H1 (cell line): Measurements from ENCODE around the gene GRXCR2. TPM values are rescaled to one million over a fixed set of nuclear protein-coding genes. Genes with fewer than 3 reads are reported as not detected.

Experiments
- CTCF ChIA-PET: fragments of 300-600 bp; sonication (Branson Sonifier 250); formaldehyde crosslinking; loops from one replicate; lab custom pipeline; 2021; ENCODE audit not compliant: partially characterized antibody; lab: Charles Lee
- POLR2A ChIA-PET: fragments of 300-600 bp; sonication (Branson Sonifier 250); formaldehyde crosslinking; loops from one replicate; lab custom pipeline; 2021; ENCODE audit warnings: inconsistent platforms; ENCODE audit not compliant: partially characterized antibody; lab: Charles Lee
- DNase-seq, 2 experiments: peaks; one replicate each; pipeline versions ENCODE4 v3.0.0 to v3.0.0-alpha.2; 2010 to 2022; ENCODE audit warnings: low spot score in 2 of 2, low read depth in 1 of 2, mixed read lengths in 1 of 2
- FAIRE-seq: peaks from 2 replicates; lab custom pipeline; 2011; peaks lifted over from hg19 to GRCh38; lab: Jason Lieb, UNC
- H2AFZ ChIP-seq: 2 replicates; pipeline ENCODE4 v1.8.1; 2012; ENCODE audit warnings: low read length, inconsistent platforms
- H2AK5ac ChIP-seq: 2 replicates; pipeline ENCODE4 v1.6.1; 2013; ENCODE audit warnings: low read depth, low read length
- H2BK120ac ChIP-seq: replicated peaks from 2 replicates; pipeline ENCODE3; 2013; ENCODE audit warnings: low read depth, low read length, inconsistent platforms
- H2BK12ac ChIP-seq: 2 replicates; pipeline ENCODE4 v1.6.1; 2013; ENCODE audit warnings: low read depth, low read length
- H2BK15ac ChIP-seq: 2 replicates; pipeline ENCODE4 v1.6.1; 2013; ENCODE audit warnings: low read length
- H2BK20ac ChIP-seq: 2 replicates; pipeline ENCODE4 v1.6.1; 2013; ENCODE audit warnings: low read length
- H2BK5ac ChIP-seq: 2 replicates; pipeline ENCODE4 v1.6.1; 2013; ENCODE audit warnings: low read depth, low read length
- H3K14ac ChIP-seq: 2 replicates; pipeline ENCODE4 v1.6.1; 2013; ENCODE audit warnings: inconsistent platforms; ENCODE audit not compliant: insufficient read length
- H3K18ac ChIP-seq: 2 replicates; pipeline ENCODE4 v1.6.1; 2013; ENCODE audit warnings: low read length; ENCODE audit errors: extremely low read depth
- H3K23ac ChIP-seq: 2 replicates; pipeline ENCODE4 v1.6.1; 2013; ENCODE audit warnings: inconsistent platforms; ENCODE audit not compliant: insufficient read length
- H3K23me2 ChIP-seq: 2 replicates; pipeline ENCODE4 v1.6.1; 2013; ENCODE audit warnings: low read depth, low read length
- H3K27ac ChIP-seq: 2 replicates; pipeline ENCODE4 v1.6.1; 2011; ENCODE audit warnings: low read depth, low read length, inconsistent platforms
- H3K27me3 ChIP-seq, 4 experiments: replicated peaks in 1 of 4; 1 replicate in 1 of 4; 2 replicates in 3 of 4; pipeline versions ENCODE4 v1.6.1 to v1.8.1; 2011 to 2013; ENCODE audit warnings: low read length in 3 of 4, mild to moderate bottlenecking in 3 of 4, inconsistent platforms in 2 of 4, mixed read lengths in 2 of 4, moderate library complexity in 1 of 4; ENCODE audit not compliant: control insufficient read depth in 3 of 4, insufficient read depth in 3 of 4; ENCODE audit errors: extremely low read depth in 1 of 4
- H3K36me3 ChIP-seq, 4 experiments: 2 replicates each; pipeline versions ENCODE4 v1.6.1 to v1.8.1; 2011 to 2013; ENCODE audit warnings: mild to moderate bottlenecking in 4 of 4, low read length in 3 of 4, moderate library complexity in 2 of 4, control low read depth in 1 of 4, inconsistent platforms in 1 of 4; ENCODE audit not compliant: insufficient read depth in 4 of 4, control insufficient read depth in 2 of 4
- H3K4ac ChIP-seq: replicated peaks from 2 replicates; pipeline ENCODE3; 2013; ENCODE audit warnings: low read length, low read depth, mixed read lengths, inconsistent platforms; ENCODE audit not compliant: insufficient read length
- H3K4me1 ChIP-seq, 4 experiments: replicated peaks in 1 of 4; 1 replicate in 1 of 4; 2 replicates in 3 of 4; pipeline versions ENCODE4 v1.6.1 to v1.8.1; 2011 to 2013; ENCODE audit warnings: low read length in 3 of 4, inconsistent platforms in 2 of 4, mixed read lengths in 1 of 4; ENCODE audit not compliant: insufficient read depth in 4 of 4, control insufficient read depth in 3 of 4
- H3K4me2 ChIP-seq, 2 experiments: 2 replicates each; pipeline versions ENCODE4 v1.6.1 to v1.8.1; 2011 to 2013; ENCODE audit warnings: low read depth in 2 of 2, low read length in 2 of 2, control low read depth in 1 of 2, inconsistent platforms in 1 of 2, mild to moderate bottlenecking in 1 of 2; ENCODE audit not compliant: insufficient read depth in 1 of 2
- H3K4me3 ChIP-seq, 4 experiments: fragments of 200-600, 300-600 bp in 1 of 4; sonication (generic), shearing (Covaris generic), sonication (Bioruptor Twin) in 1 of 4; 2 replicates each; pipeline versions ENCODE4 v1.5.1 to v1.8.1; 2011 to 2016; ENCODE audit warnings: low read length in 4 of 4, low read depth in 3 of 4, control low read depth in 2 of 4, inconsistent platforms in 2 of 4, mild to moderate bottlenecking in 2 of 4, mixed read lengths in 1 of 4, moderate library complexity in 1 of 4; ENCODE audit not compliant: insufficient read depth in 2 of 4; ENCODE audit errors: extremely low read depth in 1 of 4
- H3K56ac ChIP-seq: replicated peaks from 2 replicates; pipeline ENCODE3; 2013; ENCODE audit warnings: low read depth, mild to moderate bottlenecking, mixed read lengths, low read length, inconsistent platforms; ENCODE audit not compliant: insufficient read length
- H3K79me1 ChIP-seq: 2 replicates; pipeline ENCODE4 v1.6.1; 2013; ENCODE audit warnings: low read depth, low read length, control low read depth
- H3K79me2 ChIP-seq, 2 experiments: 2 replicates each; pipeline versions ENCODE4 v1.6.1 to v1.8.1; 2012 to 2013; ENCODE audit warnings: low read length in 2 of 2, mild to moderate bottlenecking in 2 of 2, inconsistent platforms in 1 of 2; ENCODE audit not compliant: insufficient read depth in 2 of 2, control insufficient read depth in 1 of 2
- H3K9ac ChIP-seq, 4 experiments: replicated peaks in 1 of 4; 1 replicate in 1 of 4; 2 replicates in 3 of 4; pipeline versions ENCODE4 v1.6.1 to v1.8.1; 2011 to 2013; ENCODE audit warnings: low read depth in 3 of 4, low read length in 3 of 4, control low read depth in 2 of 4, mild to moderate bottlenecking in 2 of 4, moderate library complexity in 2 of 4, inconsistent platforms in 1 of 4; ENCODE audit errors: extremely low read depth in 1 of 4
- H3K9me3 ChIP-seq, 2 experiments: 2 replicates each; pipeline versions ENCODE4 v1.6.1 to v1.8.1; 2012 to 2013; ENCODE audit warnings: mild to moderate bottlenecking in 2 of 2, moderate library complexity in 2 of 2, control low read depth in 1 of 2, inconsistent platforms in 1 of 2, low read depth in 1 of 2, low read length in 1 of 2, mixed read lengths in 1 of 2; ENCODE audit not compliant: insufficient read depth in 2 of 2
- H4K20me1 ChIP-seq, 2 experiments: replicated peaks in 1 of 2; 2 replicates each; pipeline versions ENCODE3 to v1.8.1; 2011 to 2013; ENCODE audit warnings: inconsistent platforms in 2 of 2, low read length in 2 of 2, mild to moderate bottlenecking in 1 of 2; ENCODE audit not compliant: insufficient read depth in 2 of 2, control insufficient read depth in 1 of 2
- H4K5ac ChIP-seq: 2 replicates; pipeline ENCODE4 v1.6.1; 2013; ENCODE audit warnings: low read length, low read depth, mixed read lengths, inconsistent platforms; ENCODE audit not compliant: insufficient read length
- H4K8ac ChIP-seq: 2 replicates; pipeline ENCODE4 v1.8.0; 2013; ENCODE audit warnings: mild to moderate bottlenecking, moderate library complexity, low read length, inconsistent platforms; ENCODE audit not compliant: insufficient read depth; ENCODE audit errors: extremely low read depth
- H4K91ac ChIP-seq: replicated peaks from 2 replicates; pipeline ENCODE3; 2013; ENCODE audit warnings: low read length, mixed read lengths, inconsistent platforms; ENCODE audit not compliant: insufficient read length
- CBX8 ChIP-seq: fragments of 300-800, 300-1000 bp; sonication (generic); IDR thresholded peaks from 2 replicates; pipeline ENCODE4 v1.7.1; 2016; ENCODE audit warnings: low read depth, low read length, borderline replicate concordance
- RXRA ChIP-seq: IDR thresholded peaks from 2 replicates; pipeline ENCODE4 v1.6.1; 2011; ENCODE audit warnings: low read depth, mild to moderate bottlenecking, low read length, moderate library complexity; ENCODE audit not compliant: insufficient read depth
- SUZ12 ChIP-seq: fragments of 200-600 bp; sonication (generic); IDR thresholded peaks from 2 replicates; pipeline ENCODE4 v1.6.1; 2012; ENCODE audit warnings: mild to moderate bottlenecking, inconsistent platforms, low read length, moderate library complexity, mixed read lengths
- WGBS, 2 experiments: shearing (Covaris generic) in 1 of 2; methylation state at CpG; one replicate each; pipeline versions ENCODE4 v1.1.6 to v1.1.7; 2013 to 2015; ENCODE audit warnings: low lambda C conversion rate in 2 of 2, mixed read lengths in 2 of 2, inconsistent platforms in 1 of 2, low coverage in 1 of 2, missing lambda C conversion rate in 1 of 2; ENCODE audit not compliant: insufficient replicate concordance in 2 of 2, insufficient coverage in 1 of 2, insufficient read length in 1 of 2; ENCODE audit errors: extremely low coverage in 1 of 2, missing lambda C conversion rate in 1 of 2; 5-methylcytosine and 5-hydroxymethylcytosine counted together
- polyA plus RNA-seq, 7 experiments: library from polyadenylated mRNA; depleted of rRNA in 3 of 7; stranded (reverse) in 5 of 7; unstranded in 2 of 7; fragments of >200 nt in 5 of 7; fragments of 200-250 nt in 2 of 7; gene quantifications; 1 replicate in 5 of 7; 2 replicates in 1 of 7; 4 replicates in 1 of 7; pipeline versions ENCODE4 v1.2.1 to v1.2.3, GENCODE V29; 2011 to 2013; ENCODE audit warnings: missing spikeins in 2 of 7, mixed read lengths in 2 of 7
- total RNA-seq: library from RNA; stranded (reverse); fragmentation: NEBNext Ultra II Directional; extraction: Animal tissue kit (Norgen Biotek cat#: 25700); gene quantifications from 2 replicates; pipeline ENCODE4 v1.2.1, GENCODE V29; 2021
- TF ChIP-seq, protein P1 (sequence below): IDR thresholded peaks from 2 replicates; pipeline ENCODE4 v1.6.1; 2011; ENCODE audit warnings: low read depth, mild to moderate bottlenecking, low read length; ENCODE audit not compliant: insufficient read depth

Gene GRXCR2
- total and polyA plus RNA-seq, 2 of the 8 experiments (the other 6 are each of a cell fraction or from before 2014, with no cell fraction given): not detected

DNA sequence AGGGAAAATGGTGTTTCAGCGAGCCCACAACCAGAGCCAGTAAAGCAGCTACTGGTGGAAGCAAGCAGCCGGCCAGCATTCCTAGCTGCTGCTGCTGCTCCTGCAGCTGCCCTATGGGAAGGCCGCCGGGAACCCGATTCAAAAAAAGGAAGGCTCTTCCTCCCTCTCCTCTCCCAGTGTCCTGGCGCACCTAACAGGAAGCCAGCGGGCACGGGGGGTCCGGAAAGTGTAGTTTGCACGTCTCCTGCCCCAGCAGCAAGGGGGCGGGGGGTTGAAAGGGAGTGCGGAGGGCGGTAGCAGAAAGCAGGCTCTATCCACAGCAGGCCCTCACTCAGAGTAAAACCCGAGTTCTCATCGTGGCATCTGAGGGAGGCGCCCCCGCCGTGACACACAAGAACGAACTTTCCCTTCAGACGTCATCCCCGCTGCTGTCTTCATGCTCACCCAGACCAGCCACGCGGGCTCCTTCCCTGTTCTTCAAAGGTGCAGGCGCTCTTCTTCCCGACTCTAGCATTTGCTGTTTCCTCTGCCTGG, 16.5 kb downstream of the GRXCR2 start:
- DNase-seq (peak; percentile 36 to 81), FAIRE-seq (no peak)
- Histone ChIP-seq H3K27me3 (no peaks in the 10 kb centered on the region), H3K79me1 (no peaks in the 10 kb centered on the region), H2BK5ac (peak overlapping the region; percentile 55; the same call in 1 of the 2 replicates), H2BK120ac (no peak overlapping the region), H3K79me2 (no peaks in the 10 kb centered on the region), H2AFZ (peak overlapping the region; percentile 93), H2BK15ac (no peak overlapping the region; the same call in 1 of the 2 replicates), H3K4ac (no peak overlapping the region), H3K36me3 (no peaks in the 10 kb centered on the region), H3K23me2 (peaks cover 2% of the 10 kb centered on the region; the same call in 1 of the 2 replicates), H3K4me3 (peak overlapping the region; percentile 48 to 59 (median 56)), H3K18ac (peak overlapping the region; percentile 65), H4K20me1 (no peaks in the 10 kb centered on the region), H2AK5ac (no peak overlapping the region), H4K8ac (no peak overlapping the region), H3K27ac (peak overlapping the region; percentile 45; the same call in 1 of the 2 replicates), H3K4me2 (peak overlapping the region; percentile 80 to 89), H4K5ac (no peak overlapping the region), H3K56ac (no peak overlapping the region), H4K91ac (no peak overlapping the region), H3K23ac (no peak overlapping the region), H3K4me1 (peaks cover 3 to 5% (median 3%) of the 10 kb centered on the region in 4 experiments; a peak in 5 of 7 replicates), H3K9ac (peak overlapping the region in 2 of 4 experiments; percentile 16 to 48; a peak in 3 of 7 replicates), H2BK12ac (peak overlapping the region; percentile 41; the same call in 1 of the 2 replicates), H2BK20ac (0 out of 2 replicates have a peak overlapping the region, but pooled peaks have one; percentile 56), H3K9me3 (no peaks in the 10 kb centered on the region), H3K14ac (no peak overlapping the region)
- POLR2A ChIA-PET: interaction anchor here (0.6 to 1.7 kb wide), 2 partner anchors 11 to 92 kb away, joined by 3 to 11 read pairs; no protein-coding TSS in a partner anchor
- 6% methylated on average over 23 of the region's 25 CpGs; no CpG with 5 or more reads in 1 of the 2 experiments for WGBS, 2 experiments
- CTCF ChIA-PET: interaction anchor here (0.6 to 3.4 kb wide), 11 partner anchors 22 to 215 kb away, joined by 3 to 23 read pairs (median 3); partner anchors contain the start of gene PRELID2
- TF ChIP-seq CBX8: no peak
- TF ChIP-seq SUZ12: no peak
- TF ChIP-seq, protein P1, sequence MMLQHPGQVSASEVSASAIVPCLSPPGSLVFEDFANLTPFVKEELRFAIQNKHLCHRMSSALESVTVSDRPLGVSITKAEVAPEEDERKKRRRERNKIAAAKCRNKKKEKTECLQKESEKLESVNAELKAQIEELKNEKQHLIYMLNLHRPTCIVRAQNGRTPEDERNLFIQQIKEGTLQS: no peak
- TF ChIP-seq RXRA: no peak
